LNCAP (cell line): ENCODE measurements around the gene AKTIP.

Experiments
- CTCF ChIP-seq: fragments of 450-650 bp; IDR thresholded peaks from 2 replicates; pipeline ENCODE4 v1.5.1; 2017; ENCODE audit warnings: mild to moderate bottlenecking

Gene AKTIP

GRCh38 chr16:53534206-53534605 lies 31.2 kb upstream of the AKTIP start:
- no peak for TF ChIP-seq CTCF

- TF ChIP-seq CTCF: no peak
Observed at GRCh38 chr16:53530741-53531140, 27.7 kb upstream of the AKTIP start.

GRCh38 chr16:53530046-53530445 lies 27.0 kb upstream of the AKTIP start:
- TF ChIP-seq CTCF: no peak

GRCh38 chr16:53529513-53529912 lies 26.5 kb upstream of the AKTIP start:
- no peak for TF ChIP-seq CTCF

- no peak for TF ChIP-seq CTCF
Observed at GRCh38 chr16:53528797-53529196, 25.8 kb upstream of the AKTIP start.

- TF ChIP-seq CTCF: no peak
Observed at GRCh38 chr16:53523971-53524548, 21.1 kb upstream of the AKTIP start.

- TF ChIP-seq CTCF: no peak
Observed at GRCh38 chr16:53523126-53523804, 20.3 kb upstream of the AKTIP start.
